Measurements from ENCODE around the gene NMT1.

NMT1 gene

DNA sequence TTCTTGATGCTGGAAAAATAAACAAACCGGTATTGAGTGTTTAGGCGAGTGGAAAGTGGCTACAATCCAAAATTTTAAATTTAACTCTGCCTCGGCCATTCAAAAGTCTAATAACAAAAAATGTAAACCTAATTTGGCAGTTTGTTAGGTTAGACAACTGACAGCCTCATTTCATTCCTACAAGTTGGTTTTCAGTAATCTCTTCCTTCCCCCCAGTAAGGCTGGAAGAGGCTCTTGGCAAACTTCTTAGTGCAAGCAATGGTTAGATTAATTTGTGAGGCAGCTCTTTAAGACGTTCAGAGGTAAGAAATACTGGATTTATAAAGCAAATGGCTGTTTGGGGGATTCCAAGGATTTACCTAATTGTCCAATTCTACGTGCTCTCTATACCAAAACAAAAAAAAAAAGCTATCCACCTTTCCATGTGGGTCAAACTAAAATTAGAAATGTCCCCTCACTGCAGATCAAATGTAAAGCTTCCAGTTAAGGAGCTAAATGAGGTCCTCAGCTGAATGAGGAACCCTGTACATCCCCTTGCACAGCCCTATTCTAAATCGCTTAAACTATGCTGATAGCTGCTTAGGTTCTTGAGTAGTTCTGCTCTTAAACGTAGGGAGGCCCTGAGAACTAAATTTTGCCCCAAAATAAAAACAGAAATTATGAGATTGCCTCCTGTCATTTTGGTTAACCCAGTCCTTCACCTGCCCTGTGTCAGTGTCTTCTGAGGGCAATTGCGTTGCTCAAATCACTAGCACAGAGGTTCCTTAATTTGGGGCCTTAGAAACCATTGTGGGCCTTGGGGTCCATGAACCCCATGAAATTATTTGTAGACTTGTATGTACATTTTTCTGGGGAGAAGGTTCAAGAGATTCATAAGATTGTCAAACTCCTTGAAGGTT lies 90.0 kb downstream of the NMT1 start:
- no peak for DNase-seq (ENCODE audit: low spot score)

GRCh38 chr17:45155029-45155428 lies 93.9 kb downstream of the NMT1 start:
- DNase-seq (ENCODE audit: low spot score) = no peak

DNA sequence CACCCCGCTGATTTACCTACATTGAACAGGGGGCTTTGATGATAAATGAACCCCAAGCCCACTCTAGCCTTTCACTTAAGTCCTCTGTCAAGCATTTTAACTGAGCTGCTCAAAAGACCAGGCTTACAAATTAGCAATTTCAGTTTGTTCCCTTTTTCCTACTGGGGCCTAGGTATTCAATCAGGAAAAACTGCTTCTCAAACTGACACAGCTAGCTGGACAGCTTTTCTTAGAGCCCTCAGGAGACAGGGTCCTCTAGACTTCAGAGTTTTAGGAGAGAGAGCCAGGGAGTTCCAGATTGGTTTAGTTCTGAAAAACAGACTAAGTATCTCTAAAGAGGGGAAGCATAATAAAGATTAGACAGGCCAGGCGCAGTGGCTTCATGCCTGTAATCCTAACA lies 94.4 kb downstream of the NMT1 start:
- no peak for DNase-seq (ENCODE audit: low spot score)

GRCh38 chr17:45156242-45156641 lies 95.1 kb downstream of the NMT1 start:
- DNase-seq (ENCODE audit: low spot score) = no peak

All from AG20443 (cell line).